NCI-H1436 treated with DMSO at 0.1 percent for 48 hours (cell line): ENCODE measurements around the gene PTPRM.

Experiments
- DNase-seq: peaks from one replicate; lab custom pipeline; 2025; lab: John Stamatoyannopoulos, UW

The PTPRM gene

DNA sequence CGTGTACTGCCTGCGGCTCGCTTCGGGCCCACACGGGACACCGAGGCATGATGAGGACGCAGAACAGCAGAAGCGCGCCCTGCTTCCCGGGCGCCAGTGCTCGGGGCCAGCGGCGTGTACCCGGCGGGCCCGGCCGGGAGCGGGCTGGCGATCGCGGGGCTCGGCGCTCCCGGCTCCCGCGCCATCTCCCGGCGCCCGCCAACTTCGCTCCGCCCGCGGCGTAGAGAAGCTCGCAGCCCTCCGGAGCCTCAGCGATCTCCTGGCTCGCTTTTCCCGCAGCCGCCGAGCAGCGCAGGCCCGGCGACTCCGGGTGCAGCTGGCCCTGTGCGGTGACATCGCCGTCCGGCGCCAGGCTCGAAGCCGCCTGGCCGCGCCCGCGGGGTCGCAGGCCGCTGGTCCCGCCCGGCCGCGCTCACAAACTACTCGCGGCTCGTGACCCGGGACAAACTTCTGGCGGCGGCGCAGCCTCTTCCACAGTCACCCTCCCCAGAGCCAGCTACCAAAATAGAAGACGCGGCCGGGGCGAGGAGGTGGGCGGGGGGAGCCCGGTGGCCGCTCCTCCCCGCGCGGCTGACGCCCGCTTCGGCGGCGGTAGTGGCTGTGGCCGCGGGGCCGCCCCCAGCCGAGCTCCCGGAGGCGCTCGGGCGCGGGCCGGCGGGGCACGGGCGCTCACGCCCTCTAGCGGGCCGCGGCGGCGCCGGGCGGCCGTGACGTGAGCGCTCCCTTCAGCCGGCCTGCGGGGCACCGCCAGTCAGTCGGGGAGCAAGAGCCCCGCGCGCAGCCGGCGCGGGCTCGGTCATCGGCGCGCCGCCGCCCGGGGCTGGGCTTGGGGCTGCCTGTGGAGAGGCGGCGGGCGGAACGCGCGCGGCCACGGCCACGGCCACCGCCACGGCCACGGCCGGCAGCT lies at the start of gene PTPRM:
TSS of gene PTPRM (plus strand) at position 750 of the 907 bp plus-strand sequence. CDS start 503 bp downstream, outside the sequence.
- DNase-seq, result no peak

DNA sequence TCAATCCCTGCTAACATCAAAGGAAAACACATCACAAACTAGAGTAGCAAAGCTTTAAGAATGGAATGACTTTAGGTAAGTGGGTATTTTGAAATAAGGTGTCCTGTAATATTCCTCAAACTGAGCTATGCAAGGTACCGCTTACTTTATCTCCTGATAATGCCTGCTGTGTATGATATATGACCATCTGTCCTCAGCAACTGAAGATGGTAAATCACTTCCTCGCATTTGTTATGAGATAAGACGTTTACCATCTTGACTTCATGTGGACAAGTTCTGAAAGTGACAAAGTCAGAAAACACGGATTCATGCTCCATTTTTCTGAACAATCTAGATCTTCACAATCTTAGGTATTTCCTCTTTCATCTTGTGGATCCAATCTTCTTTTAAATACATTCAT lies 49.3 kb upstream of the PTPRM start:
- DNase-seq, result no peak

DNA sequence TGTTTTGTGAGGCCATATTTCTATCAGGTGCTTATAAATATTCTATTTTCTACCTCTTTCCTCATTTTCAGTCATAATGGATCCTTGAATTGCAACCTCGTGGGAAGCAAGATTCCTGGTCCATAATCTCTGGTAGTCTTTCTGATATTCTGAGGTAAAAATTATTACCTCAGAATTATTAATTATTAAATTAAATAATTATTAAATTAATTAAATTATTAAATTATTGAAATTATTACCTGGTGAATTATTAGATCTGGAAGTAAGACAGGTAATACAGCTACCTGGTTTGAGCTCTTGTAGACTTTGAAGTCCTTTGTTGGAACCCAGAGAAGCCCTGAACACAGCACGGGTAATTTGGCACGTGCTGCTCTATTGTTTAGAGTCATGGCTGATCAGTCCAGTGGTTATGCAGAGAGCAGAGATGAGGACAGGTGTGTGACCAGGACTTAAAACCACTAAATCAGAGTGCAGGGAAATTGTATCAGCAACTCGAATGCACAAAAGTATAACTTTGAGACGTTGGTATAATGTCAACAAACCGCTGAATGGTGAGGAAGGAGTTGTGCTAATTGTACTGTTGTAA lies 46.8 kb upstream of the PTPRM start:
- DNase-seq, result no peak

DNA sequence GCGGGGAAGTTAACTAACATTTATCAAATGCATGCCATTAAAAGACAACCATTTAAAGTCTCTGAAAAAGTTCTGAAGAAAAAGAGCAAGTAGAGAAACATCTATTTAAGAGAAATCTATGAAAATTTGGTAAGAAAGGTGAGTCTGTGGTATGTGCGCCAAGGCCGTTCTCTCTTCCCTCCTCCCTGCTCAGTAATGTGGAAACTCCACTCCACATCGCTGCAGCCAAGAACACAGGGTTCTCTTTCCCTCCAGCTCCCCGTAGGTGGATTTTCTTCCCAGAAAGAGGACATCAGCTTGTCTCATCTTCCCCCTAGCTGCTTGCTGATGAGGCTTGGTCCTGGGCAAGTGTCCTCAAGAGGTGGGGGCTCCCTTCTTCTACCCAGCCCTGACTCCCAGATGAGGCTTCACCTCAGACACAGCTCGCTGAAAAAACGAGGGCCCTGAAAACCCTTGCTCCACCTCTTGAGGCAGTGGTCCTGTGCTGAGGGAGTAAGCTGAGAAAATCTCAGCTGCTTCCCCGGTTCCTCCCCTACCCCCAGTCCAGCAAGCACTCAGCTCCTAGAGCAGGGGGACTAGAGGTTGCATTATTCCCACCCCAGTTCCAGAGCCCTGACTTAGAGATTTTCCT lies 45.8 kb upstream of the PTPRM start:
- DNase-seq, result no peak

DNA sequence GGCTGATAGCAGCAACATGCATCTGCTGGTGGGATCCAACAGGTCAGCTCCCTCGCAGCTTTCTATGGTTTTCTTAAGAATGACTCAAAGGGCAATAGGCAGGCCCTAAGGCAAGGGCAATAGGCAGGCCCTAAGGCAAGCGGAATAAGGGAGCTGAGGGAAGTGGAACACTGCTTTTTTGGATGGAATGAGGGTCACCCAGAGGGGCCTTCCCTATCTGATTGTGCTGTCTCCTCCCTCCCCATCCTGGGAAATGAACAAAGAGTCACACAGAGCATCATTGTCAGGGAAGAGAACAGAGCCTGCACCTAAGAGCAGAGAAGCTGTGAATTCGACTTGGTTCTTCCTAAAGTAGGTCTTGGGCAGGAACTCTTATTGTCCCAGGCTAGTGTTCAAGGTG lies 43.3 kb upstream of the PTPRM start:
- DNase-seq, result no peak

DNA sequence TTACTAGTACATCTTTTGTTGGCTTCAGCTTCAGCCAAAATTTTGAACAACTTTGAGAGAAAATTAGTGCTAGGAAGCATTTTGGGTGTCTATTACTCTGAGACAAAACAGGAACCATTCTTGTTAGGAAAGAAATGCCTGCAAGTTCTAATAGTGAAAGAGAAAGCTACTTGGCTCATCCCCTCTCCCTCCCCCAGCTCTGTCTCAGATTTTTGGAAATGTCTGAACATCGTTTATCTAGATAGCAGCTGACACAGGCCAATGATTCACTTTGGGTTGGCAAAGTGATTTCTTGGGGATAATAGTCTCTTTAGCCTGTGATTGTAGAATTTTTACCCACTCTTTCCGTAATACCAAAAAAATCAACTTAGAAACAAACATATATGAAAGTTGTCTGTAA lies 42.3 kb upstream of the PTPRM start:
- no peak for DNase-seq

DNA sequence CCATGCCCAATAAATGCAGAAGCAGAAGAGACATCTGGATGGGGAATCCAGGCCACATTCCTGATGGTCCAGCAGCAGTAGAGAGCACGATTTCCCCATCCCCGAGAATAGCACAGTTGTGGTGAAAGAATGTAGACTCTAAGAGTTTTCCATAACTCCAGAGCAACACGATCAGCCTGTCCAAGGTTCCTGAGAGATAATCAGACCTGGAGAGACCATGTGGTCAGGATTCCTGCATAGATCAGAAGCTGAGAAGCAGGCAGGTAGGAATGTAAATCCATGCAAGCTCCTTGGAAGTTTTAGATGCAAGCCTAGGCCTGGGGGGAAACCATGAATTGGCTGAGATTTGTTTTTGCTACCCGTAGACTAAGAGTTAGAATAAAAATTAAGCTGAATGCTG lies 34.2 kb upstream of the PTPRM start:
- no peak for DNase-seq

DNA sequence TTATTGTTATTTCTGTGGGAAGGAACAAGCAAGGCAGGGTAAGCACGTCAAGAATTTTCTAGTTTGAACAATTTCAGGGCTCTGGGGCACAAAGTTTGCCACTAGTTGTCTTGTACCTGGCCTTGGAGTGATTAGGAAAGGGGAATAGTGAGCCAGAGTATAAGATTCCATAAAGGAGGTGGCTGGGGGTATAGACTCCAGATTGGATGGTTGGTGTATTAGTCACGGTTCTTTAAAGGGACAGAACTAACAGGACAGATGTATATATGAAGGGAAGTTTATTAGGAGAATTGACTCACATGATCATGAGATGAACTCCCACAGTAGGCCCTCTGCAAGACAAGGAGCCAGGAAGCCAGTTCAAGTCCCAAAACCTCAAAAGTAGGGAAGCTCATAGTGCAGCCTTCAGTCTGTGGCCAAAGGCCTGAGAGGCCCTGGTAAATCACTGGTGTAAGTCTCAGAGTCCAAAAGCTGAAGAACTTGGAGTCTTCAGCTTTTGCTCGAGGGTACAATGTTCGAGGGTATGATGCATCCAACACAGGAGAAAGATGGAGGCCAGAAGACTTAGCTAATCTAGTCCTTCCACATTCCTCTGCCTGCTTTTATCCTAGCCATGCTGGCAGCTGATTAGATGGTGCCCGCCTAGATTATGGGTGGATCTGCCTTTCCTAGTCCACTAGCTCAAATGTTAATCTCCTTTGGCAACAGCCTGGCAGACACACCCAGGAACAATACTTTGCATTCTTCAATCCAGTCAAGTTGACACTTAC lies 31.5 kb upstream of the PTPRM start:
- DNase-seq, result no peak

DNA sequence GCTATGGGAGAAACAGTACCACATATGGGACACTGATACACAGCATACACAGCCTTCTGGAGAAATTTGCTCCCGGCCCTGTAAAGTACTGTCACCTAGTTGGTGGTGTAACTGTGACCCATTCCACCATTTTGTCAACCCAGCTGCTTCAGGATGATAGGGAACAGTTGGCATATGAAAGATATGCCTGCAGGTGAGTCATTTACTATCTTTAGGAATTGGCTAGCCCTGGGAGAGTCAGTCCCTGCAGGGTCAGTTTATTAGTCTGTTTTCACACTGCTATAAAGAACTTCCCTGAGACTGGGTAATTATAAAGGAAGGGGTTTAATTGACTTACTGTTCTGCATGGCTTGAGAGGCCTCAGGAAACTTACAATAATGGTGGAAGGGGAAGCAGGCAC lies 30.0 kb upstream of the PTPRM start:
- DNase-seq, result no peak

DNA sequence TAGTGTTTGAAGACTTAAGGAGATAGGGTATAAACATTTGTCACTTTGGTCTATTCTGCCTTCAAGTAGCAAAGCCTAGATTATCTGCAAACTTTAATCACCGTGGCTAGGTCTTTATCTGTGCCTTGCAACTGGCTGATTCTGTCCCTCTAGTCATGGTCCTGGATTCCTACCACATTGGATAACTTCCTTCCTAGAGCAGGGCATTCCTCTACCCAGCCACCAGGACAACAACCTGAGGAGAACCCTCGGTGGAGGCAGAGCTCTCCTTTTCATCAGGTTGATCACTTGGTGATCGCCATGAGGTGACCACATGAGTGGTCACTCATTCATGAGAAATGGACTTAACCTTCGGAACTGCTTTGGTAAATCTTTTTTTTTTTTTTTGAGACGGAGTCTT lies 25.3 kb upstream of the PTPRM start:
- no peak for DNase-seq

DNA sequence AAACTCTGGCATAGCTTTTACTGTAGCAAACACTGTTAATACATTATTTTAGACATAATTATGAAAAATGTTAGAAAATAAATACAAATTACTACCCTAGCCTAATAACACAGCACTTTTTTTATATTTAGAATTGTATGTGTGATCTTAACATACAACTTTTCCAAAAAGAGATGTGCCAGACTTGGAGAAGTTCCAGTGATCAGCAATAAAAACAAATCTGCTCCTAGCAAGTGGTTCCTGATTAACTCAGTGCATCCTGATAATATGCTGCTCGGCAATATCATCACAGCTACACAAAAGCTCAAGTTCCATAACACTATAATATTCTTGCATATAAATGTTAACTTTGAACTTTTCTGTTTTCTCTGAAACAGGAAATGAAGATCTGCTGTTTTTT lies 22.4 kb upstream of the PTPRM start:
- no peak for DNase-seq

DNA sequence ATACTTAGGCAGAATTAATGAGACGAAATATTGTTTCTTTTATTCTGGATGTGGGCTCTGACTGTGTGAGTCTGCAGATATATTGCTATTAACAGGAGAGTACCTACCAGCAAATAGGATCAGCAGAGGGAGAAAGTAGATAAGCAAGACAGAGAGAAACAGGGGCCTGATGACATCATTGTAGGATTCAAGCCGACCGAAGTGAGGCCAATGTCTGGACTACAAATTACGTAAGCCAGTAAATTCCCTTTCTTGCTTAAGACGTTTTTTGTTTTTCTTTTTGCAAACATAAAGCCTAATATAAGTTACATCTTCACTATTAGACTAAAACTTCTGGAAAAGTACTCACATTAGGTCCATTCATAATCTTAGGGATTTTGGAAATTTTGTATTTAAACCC lies 21.4 kb upstream of the PTPRM start:
- no peak for DNase-seq

DNA sequence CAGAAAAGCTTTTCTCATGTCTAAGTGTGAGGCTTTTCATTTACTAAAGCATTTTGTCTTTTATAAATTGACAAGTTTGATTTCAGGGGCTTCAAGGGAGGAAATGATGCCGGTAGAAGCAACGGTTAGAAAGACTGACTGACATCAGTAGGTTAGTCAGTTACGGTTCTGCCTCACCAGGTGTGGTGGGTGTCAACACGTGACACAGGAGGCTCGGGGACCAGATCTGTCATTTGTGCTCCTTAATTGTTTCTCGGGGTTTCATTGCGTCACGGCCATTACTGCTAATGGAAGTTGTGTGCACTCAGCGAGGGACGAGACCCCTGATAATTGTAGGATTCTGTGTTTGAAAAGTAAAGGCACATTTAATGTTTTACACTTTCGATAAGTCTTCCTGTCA lies 18.9 kb upstream of the PTPRM start:
- no peak for DNase-seq

DNA sequence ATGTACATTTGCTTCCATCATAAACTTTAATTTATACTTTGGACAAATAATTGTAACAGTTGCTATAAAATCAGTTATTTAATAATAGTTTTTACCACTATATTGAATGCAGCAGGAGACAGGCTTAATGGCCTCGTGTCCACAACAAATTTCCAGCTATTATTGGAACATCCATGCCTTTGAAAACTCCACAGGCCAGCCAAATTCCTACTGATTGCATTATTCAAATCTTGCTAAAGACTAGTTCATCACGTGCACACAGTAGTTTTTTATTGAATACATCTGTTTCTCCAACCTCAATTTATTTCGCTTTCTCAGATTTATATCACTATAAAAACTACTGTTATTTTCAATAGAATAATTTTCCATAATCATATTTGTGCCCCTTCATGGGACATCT lies 18.4 kb upstream of the PTPRM start:
- DNase-seq, result no peak

DNA sequence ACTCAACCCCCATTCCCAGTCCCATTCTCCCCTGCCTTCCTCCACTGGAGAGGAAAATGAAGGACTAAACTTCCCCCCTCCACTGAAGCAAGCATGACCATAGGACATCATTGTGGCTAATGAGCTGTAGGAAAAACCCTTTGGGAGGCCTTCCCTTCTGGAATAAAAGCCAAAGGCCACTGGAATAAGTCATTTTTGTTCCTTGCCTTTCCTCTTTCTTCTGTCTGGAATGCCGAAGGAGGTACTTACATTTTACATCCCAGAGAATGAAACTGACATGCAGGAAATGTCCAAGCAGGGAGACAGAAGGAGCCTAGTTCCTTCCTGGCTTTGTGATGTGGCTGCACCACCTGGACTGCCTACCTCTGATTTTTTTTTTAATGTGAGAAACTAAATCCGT lies 9.1 kb upstream of the PTPRM start:
- no peak for DNase-seq

DNA sequence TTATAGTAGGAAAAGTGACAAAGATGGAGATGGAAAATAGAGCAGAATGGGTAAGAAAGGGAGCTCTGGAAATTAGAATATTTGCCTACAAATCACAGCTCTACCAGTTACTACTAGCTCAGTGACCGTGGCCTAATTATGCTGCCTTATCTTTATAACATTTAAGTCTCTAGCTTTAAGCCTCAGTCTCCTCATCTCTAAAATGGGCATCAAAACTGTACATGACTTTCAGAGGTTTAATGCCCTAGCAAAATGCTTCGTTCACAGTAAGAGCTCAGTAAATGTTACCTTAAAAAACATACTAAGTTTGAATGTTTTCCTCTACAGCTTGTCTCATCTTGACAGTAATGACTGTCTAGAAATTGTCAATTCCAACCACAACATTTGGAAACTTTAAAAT lies 8.3 kb upstream of the PTPRM start:
- no peak for DNase-seq

DNA sequence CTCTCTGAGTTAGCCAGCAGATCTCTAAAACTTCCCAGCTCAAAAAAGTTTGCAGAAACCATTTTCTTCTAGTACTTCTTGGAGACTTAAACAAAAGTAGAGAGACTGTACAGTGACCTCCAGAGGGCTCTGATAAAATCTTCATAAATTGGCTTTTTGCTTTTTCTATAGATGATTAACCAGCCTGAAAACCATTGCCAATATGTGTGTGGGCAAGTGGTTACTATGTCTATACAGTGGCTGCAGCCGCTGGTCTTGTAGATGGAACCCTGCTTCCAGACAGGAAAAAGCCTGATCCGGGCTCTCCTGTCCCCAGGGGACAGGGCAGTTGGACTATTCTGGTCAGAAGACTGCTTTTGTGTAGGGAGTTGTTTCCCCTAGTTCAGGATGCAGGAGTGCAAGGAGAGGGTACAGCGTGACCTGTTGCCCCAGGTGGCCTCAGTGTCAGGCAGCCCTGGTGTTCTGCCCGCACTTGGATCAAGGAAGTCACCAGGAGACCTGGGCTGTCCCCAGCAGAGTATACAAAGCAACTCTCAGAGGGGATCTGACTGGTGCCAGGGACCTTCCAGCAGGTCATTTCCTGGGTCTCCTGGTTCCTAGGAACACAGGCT lies 7.3 kb upstream of the PTPRM start:
- no peak for DNase-seq

DNA sequence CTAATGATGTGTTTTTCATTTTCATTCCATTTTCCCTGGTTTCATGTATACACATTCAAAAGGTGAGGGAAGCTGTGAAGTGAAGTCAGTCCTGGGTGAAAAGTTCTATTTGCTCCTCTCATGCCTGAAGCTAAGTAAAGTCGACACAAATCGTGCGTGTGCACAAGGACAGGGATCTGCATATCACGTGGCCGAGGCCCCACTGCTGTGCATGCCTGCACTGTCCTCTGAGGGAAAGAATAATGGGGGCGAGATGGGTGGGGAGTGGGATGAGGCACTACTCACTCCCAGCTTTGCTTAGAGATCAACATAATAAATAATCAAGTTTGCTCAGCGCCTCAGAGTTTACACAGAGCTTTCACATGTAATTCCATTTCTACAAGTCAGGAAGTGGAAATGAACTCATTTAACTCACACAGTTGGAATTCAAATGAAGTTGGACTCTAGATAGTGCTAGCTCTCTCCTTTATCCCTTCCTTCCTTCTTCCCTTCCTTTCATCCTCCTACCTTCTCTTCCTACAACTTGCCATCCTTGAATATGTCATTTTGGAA lies 5.1 kb upstream of the PTPRM start:
- no peak for DNase-seq

DNA sequence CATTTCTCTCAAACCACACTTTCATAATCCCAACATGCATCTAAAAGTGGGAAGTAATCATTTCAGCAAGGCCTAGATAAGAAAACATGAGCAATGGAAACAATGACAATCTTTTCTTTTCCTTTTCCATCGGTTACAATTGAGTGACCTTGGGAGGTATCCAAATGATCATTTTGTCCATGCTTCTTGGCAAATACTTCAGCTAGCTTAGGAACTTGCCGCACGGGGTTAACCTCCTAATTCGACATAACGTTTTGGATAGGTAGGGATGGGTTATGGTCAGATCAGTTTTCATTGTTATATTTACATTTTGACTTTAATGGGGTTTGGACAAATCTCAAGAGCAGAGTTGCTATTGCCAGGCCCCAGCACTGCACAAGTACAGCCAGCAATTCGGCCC lies 4.6 kb upstream of the PTPRM start:
- no peak for DNase-seq

DNA sequence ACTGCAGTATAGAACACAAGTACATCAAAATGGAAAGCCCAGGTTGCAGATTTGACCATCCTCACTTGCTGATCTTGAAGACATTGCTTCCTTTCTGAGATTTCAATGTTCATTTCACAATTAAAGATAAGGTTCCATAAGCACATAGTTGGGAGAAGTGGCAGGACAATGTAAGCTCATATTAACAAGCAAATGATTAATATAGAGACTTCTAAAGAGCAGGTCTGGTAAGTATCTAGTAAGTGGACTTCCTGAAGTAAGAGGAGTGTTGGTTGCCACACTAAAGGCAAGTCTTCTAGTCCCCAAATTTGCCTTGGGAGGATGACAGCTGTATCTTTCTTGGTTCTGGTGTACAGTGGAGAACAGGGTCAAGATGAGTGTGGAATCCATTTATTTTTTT lies 1.4 kb upstream of the PTPRM start:
- DNase-seq, result no peak

DNA sequence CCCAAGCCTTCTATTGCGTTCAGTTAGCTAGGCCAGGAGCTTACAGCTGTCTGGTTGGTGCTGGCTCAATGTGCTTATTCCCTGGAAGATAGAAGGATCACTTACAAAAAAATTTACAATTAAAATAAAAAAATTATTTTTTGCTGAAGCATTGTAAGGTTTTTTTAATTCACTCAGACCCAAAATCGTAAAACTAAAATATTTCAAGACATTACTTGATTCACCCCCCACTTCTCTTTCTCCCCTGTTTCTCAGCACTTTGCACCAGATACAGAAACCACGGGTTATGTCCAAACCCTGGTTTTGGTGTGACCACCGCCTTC lies 911 bp upstream of the PTPRM start:
- no peak for DNase-seq
